ENCODE data around the gene HNRNPUL2. TPM values are rescaled to one million over a fixed set of nuclear protein-coding genes. Genes with fewer than 3 reads are reported as not detected.
A peak's percentile ranks its signal among the peaks of the same experiment; 100 is the strongest.

Gene HNRNPUL2
- total RNA-seq, 1 donor from 2014 or later, result 46.1 TPM

GRCh38 chr11:62715150-62716130, 11.8 kb downstream of the HNRNPUL2 start:
- DNase-seq, result no peak
- Histone ChIP-seq H3K4me1 (peaks cover 11% of the 10 kb centered on the region), H3K27me3 (ENCODE audit: low read depth) (no peaks in the 10 kb centered on the region), H3K36me3 (peaks cover 100% of the 10 kb centered on the region), H3K27ac (no peak overlapping the region), H3K4me3 (no peak overlapping the region), H3K9me3 (no peaks in the 10 kb centered on the region)
- TF ChIP-seq, protein P1, sequence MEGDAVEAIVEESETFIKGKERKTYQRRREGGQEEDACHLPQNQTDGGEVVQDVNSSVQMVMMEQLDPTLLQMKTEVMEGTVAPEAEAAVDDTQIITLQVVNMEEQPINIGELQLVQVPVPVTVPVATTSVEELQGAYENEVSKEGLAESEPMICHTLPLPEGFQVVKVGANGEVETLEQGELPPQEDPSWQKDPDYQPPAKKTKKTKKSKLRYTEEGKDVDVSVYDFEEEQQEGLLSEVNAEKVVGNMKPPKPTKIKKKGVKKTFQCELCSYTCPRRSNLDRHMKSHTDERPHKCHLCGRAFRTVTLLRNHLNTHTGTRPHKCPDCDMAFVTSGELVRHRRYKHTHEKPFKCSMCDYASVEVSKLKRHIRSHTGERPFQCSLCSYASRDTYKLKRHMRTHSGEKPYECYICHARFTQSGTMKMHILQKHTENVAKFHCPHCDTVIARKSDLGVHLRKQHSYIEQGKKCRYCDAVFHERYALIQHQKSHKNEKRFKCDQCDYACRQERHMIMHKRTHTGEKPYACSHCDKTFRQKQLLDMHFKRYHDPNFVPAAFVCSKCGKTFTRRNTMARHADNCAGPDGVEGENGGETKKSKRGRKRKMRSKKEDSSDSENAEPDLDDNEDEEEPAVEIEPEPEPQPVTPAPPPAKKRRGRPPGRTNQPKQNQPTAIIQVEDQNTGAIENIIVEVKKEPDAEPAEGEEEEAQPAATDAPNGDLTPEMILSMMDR (IDR thresholded peaks at IDR 0.05), result no peak
- no peak for ATAC-seq
- intact Hi-C loops (cut with DNase I), result no loop called here

DNA sequence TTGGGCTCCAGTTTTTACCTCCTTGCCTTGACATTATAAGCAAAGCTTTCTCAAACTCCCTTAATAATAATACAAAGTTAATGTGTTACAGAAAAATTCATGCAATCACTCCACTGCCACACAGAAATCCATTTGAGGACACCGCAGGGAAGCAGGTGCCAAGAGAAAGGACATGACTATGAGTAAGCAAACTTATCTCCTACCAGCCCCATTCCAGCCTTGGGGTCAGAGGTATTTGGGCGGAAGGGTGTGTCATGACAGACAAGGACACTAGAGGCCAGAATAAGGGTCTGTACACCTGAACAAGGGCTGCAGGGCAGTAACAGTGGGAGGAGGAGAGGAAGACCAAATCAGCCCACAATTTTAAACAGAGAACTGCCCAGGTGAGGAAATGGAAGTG, 13.9 kb downstream of the HNRNPUL2 start:
- no peaks in the 10 kb centered on the region for H3K9me3 ChIP-seq
- peaks cover 25% of the 10 kb centered on the region for H3K4me1 ChIP-seq
- H3K4me3 ChIP-seq, result no peak overlapping the region
- intact Hi-C loops (cut with DNase I), result no loop called here
- no peaks in the 10 kb centered on the region for H3K27me3 ChIP-seq (ENCODE audit: low read depth)
- H3K27ac ChIP-seq, result peak overlapping the region; percentile 25
- TF ChIP-seq, protein P1 (IDR thresholded peaks at IDR 0.05), result no peak
- ATAC-seq, result peak; percentile 25 to 47
- H3K36me3 ChIP-seq, result peaks cover 80% of the 10 kb centered on the region
- no peak for DNase-seq

GRCh38 chr11:62712861-62713260, 14.4 kb downstream of the HNRNPUL2 start:
- no peak for ATAC-seq
- peaks cover 28% of the 10 kb centered on the region for H3K4me1 ChIP-seq
- intact Hi-C loops (cut with DNase I), result no loop called here
- peak overlapping the region; percentile 25 for H3K27ac ChIP-seq
- TF ChIP-seq, protein P1 (IDR thresholded peaks at IDR 0.05), result no peak
- H3K27me3 ChIP-seq (ENCODE audit: low read depth), result no peaks in the 10 kb centered on the region
- H3K9me3 ChIP-seq, result no peaks in the 10 kb centered on the region
- peaks cover 76% of the 10 kb centered on the region for H3K36me3 ChIP-seq
- no peak overlapping the region for H3K4me3 ChIP-seq
- DNase-seq, result no peak

DNA sequence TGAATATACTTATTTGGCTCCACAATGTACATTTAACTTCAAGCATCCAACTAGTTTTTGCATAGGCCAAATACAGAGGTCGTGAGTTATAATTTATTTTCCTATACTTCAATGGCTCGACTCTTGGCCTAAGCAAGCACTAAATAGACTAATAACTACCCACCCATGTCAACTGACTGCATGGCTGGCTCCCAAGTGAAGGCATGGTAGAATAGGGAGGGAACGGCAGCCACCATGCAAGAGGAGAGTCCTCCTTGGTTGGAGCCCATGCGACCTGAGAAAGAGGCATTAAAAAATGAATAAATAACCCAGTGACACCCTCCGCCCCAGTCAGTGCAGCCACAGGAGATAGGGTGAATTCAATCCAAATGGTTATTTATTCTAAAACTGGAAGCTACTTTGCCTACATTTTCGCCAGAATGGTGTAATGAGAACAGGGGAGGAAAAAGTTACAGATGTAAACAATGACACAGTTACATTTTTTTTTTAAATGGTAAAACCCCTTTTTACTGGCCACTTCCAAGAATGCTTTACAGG, 14.9 kb downstream of the HNRNPUL2 start:
- no peaks in the 10 kb centered on the region for H3K27me3 ChIP-seq (ENCODE audit: low read depth)
- no peak for DNase-seq
- TF ChIP-seq, protein P1 (IDR thresholded peaks at IDR 0.05), result no peak
- H3K27ac ChIP-seq, result no peak overlapping the region
- H3K4me3 ChIP-seq, result no peak overlapping the region
- H3K9me3 ChIP-seq, result no peaks in the 10 kb centered on the region
- intact Hi-C loops (cut with DNase I), result no loop called here
- peaks cover 70% of the 10 kb centered on the region for H3K36me3 ChIP-seq
- peaks cover 28% of the 10 kb centered on the region for H3K4me1 ChIP-seq
- no peak for ATAC-seq

- H3K9me3 ChIP-seq, result no peaks in the 10 kb centered on the region
- TF ChIP-seq, protein P1 (IDR thresholded peaks at IDR 0.05), result no peak
- H3K4me1 ChIP-seq, result peaks cover 44% of the 10 kb centered on the region
- peaks cover 47% of the 10 kb centered on the region for H3K36me3 ChIP-seq
- intact Hi-C loops (cut with DNase I), result no loop called here
- no peaks in the 10 kb centered on the region for H3K27me3 ChIP-seq (ENCODE audit: low read depth)
- DNase-seq (no peak), ATAC-seq (no peak)
- peak overlapping the region; percentile 95 for H3K27ac ChIP-seq
- peak overlapping the region; percentile 61 for H3K4me3 ChIP-seq
These were observed 17.3 kb downstream of the HNRNPUL2 start for GRCh38 chr11:62710001-62710345.

All from lower lobe of right lung (tissue), 2 donors.